Measurements from ENCODE around the gene NDUFS3. TPM values are rescaled to one million over a fixed set of nuclear protein-coding genes. Genes with fewer than 3 reads are reported as not detected.

The NDUFS3 gene
- total and polyA plus RNA-seq, 2 of the 13 experiments (the other 11 are each of a cell fraction or from before 2014, with no cell fraction given): 151 to 184 TPM

- TF ChIP-seq ZNF318 (CRISPR knock-in tag; IDR thresholded peaks at IDR 0.05) (no peak), MIXL1 (CRISPR knock-in tag; IDR thresholded peaks at IDR 0.05) (peak; percentile 88), HDAC1 (CRISPR knock-in tag; IDR thresholded peaks at IDR 0.05) (peak; percentile 98), TOPORS (CRISPR knock-in tag; IDR thresholded peaks at IDR 0.05) (peak; percentile 99), SIX4 (CRISPR knock-in tag; IDR thresholded peaks at IDR 0.05) (peak; percentile 74), BRF2 (CRISPR knock-in tag; IDR thresholded peaks at IDR 0.05) (peak; percentile 91; the same call in 1 of the 2 replicates), ZNF280B (CRISPR knock-in tag; IDR thresholded peaks at IDR 0.05; ENCODE audit: borderline replicate concordance) (peak; percentile 95), AGO2 (optimal IDR thresholded peaks at IDR 0.05; ENCODE audit: low read depth, low read length) (peak; percentile 94), RNF2 (conservative IDR thresholded peaks at IDR 0.05; ENCODE audit: low read depth) (0 out of 2 replicates have a peak, but pooled peaks have one; percentile 58), MBNL3 (CRISPR knock-in tag; conservative IDR thresholded peaks at IDR 0.05) (no peak), PAF1 (CRISPR knock-in tag; IDR thresholded peaks at IDR 0.05) (peak; percentile 69; the same call in 1 of the 2 replicates), KDM5A (IDR thresholded peaks at IDR 0.05; ENCODE audit: borderline replicate concordance, low read length) (peak; percentile 100)
- TF ChIP-seq, protein P1, sequence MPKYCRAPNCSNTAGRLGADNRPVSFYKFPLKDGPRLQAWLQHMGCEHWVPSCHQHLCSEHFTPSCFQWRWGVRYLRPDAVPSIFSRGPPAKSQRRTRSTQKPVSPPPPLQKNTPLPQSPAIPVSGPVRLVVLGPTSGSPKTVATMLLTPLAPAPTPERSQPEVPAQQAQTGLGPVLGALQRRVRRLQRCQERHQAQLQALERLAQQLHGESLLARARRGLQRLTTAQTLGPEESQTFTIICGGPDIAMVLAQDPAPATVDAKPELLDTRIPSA (CRISPR knock-in tag; IDR thresholded peaks at IDR 0.05; ENCODE audit: borderline replicate concordance): peak; percentile 95
These were observed at the start of gene NDUFS3, which contains the start of gene KBTBD4 (continued) for GRCh38 chr11:47578524-47579494.

All from HepG2 (cell line).